Measurements from ENCODE around the gene HS6ST2.

GRCh38 chrX:132745593-132745992 lies 212.8 kb downstream of the HS6ST2 start:
- TF ChIP-seq, protein P1, sequence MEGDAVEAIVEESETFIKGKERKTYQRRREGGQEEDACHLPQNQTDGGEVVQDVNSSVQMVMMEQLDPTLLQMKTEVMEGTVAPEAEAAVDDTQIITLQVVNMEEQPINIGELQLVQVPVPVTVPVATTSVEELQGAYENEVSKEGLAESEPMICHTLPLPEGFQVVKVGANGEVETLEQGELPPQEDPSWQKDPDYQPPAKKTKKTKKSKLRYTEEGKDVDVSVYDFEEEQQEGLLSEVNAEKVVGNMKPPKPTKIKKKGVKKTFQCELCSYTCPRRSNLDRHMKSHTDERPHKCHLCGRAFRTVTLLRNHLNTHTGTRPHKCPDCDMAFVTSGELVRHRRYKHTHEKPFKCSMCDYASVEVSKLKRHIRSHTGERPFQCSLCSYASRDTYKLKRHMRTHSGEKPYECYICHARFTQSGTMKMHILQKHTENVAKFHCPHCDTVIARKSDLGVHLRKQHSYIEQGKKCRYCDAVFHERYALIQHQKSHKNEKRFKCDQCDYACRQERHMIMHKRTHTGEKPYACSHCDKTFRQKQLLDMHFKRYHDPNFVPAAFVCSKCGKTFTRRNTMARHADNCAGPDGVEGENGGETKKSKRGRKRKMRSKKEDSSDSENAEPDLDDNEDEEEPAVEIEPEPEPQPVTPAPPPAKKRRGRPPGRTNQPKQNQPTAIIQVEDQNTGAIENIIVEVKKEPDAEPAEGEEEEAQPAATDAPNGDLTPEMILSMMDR (IDR thresholded peaks at IDR 0.05 in 2 of 3, conservative IDR thresholded peaks at IDR 0.05 in 1 of 3; ENCODE audit: borderline replicate concordance in 1 of 3, insufficient read depth in 1 of 3, low read depth in 2 of 3, low read length in 2 of 3) = no peak
- TF ChIP-seq TCF7L2 (IDR thresholded peaks at IDR 0.05; ENCODE audit: borderline replicate concordance, extremely low read depth, insufficient read depth, insufficient read length) (no peak), POLR2AphosphoS5 (IDR thresholded peaks at IDR 0.05; ENCODE audit: low read depth, low read length) (no peak), EZH2phosphoT487 (IDR thresholded peaks at IDR 0.05; ENCODE audit: borderline replicate concordance) (no peak)
- TF ChIP-seq, protein P2, sequence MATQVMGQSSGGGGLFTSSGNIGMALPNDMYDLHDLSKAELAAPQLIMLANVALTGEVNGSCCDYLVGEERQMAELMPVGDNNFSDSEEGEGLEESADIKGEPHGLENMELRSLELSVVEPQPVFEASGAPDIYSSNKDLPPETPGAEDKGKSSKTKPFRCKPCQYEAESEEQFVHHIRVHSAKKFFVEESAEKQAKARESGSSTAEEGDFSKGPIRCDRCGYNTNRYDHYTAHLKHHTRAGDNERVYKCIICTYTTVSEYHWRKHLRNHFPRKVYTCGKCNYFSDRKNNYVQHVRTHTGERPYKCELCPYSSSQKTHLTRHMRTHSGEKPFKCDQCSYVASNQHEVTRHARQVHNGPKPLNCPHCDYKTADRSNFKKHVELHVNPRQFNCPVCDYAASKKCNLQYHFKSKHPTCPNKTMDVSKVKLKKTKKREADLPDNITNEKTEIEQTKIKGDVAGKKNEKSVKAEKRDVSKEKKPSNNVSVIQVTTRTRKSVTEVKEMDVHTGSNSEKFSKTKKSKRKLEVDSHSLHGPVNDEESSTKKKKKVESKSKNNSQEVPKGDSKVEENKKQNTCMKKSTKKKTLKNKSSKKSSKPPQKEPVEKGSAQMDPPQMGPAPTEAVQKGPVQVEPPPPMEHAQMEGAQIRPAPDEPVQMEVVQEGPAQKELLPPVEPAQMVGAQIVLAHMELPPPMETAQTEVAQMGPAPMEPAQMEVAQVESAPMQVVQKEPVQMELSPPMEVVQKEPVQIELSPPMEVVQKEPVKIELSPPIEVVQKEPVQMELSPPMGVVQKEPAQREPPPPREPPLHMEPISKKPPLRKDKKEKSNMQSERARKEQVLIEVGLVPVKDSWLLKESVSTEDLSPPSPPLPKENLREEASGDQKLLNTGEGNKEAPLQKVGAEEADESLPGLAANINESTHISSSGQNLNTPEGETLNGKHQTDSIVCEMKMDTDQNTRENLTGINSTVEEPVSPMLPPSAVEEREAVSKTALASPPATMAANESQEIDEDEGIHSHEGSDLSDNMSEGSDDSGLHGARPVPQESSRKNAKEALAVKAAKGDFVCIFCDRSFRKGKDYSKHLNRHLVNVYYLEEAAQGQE (IDR thresholded peaks at IDR 0.05; ENCODE audit: low read depth) = no peak

Measured in HCT116 (cell line).